HG02610 (cell line): Measurements from ENCODE around the gene ASIC2.

Experiments used
- ATAC-seq: cut with Tn5 transposase; IDR thresholded peaks from one replicate; pipeline ENCODE4 v1.9.1; 2021; ENCODE audit warnings: mild to moderate bottlenecking, moderate library complexity; ENCODE audit not compliant: unreplicated experiment

ASIC2 gene

GRCh38 chr17:33033176-33033575 lies 259.9 kb downstream of the ASIC2 start:
- ATAC-seq = no peak

- ATAC-seq = no peak
Measured at GRCh38 chr17:33028778-33029177, 264.3 kb downstream of the ASIC2 start.

DNA sequence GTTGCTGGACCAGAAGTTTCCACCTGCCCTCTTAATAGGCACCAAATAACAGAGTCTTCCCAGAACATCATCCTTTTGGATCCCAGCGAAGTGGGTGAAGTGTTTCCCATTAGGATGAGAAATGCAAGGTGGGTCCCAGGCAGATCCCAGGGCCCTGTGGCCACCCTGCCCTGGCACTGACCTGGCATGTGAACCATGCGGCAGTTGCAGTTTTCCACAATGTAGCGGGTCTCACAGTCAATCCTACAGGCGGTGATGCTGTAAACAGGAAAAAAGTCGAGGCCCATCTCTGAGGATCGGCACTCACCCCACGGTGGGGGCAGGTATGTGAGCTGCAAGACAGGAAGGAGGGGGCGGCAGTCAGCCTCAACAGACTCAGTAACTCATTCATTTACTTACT lies 265.0 kb downstream of the ASIC2 start:
- ATAC-seq = no peak

DNA sequence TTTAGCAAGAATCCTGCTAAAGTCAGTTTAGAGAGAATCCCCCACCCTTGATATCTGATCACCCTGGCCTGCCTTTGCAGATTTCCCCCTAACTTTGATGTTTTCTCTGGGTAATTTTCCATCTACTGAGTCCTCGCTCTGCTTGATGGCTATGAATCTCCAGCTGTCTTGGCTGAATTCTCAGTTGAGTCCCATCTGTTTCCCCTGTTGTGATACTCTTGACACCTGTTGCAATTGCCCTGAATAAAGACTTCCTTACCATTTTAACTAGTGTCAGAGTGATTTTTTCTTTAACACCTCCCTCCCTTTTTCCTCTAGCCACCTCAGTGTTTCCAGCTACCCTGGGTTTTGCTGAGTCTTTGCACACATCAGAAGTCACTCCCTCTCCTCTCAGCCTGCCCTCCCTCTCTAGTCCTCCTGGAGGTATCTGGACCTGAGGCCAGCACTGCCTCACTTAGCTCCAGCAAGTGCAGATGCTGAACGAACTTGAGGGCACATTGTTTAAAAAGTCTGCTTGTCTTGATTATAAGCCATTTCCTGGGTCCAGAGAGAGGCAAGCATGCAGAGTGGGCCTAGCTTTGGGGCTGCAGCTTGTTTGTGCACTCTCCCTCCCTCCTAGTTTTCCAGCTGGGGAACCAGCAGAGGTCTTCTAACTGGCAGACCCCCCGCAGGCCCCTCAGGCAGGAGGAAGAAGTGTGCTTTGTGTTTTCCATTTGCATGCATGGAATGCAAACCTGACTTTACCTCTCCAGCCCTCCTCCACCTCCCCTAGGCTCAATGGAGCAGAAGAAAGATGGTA lies 268.2 kb downstream of the ASIC2 start:
- no peak for ATAC-seq

GRCh38 chr17:33023790-33024189 lies 269.3 kb downstream of the ASIC2 start:
- no peak for ATAC-seq

DNA sequence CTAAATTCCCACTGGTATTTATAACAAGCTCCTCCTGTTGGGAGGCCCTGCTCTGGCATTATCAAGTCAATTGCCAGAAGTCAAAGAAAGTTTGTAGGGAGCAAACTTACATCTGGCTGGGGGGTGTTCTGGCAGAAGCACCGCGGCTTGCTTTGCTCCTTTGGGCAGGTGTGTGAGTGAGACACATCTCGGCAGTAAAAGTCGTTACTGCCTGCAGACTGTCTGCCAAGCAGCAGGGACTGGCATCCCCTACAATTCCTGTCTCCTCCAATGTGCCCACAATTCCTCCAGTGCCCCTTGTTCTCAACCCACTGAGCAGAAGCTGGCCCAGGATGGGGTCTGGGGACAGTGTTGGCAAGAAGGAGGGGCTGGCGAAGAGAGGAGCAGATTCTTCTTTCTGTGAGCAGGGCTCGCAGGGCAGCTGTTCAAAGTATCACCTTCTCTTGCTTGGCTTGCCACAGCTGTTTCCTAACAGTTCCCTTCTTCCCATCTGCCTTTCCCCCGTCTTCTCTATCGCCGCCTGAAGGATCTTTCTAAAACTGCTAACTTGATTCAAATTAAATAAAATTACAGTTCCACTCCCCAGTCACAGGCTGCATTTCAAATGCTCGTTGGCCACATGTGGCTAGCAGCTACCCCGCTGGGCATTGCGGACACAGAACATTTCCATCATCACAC lies 271.2 kb downstream of the ASIC2 start:
- ATAC-seq = no peak

GRCh38 chr17:33019161-33019890 lies 273.8 kb downstream of the ASIC2 start:
- ATAC-seq = no peak

DNA sequence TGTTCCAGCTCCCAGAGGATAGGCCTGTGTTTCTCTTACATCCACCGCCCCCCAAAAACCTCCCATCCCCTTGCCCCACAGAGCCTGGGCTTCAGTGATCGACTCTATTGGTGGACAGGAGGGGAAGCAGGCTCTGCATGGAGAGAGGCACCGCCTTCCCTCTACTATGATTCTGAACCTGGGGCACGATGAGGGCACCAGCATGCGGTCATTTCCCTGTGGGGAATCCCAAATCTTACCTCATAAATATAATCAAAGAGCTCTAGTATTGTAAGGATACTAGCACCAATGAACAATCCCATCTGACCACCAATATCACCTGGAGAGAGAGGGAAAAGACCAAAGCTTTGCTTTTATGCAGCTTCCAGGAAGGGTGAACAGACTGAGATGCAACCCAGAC lies 275.7 kb downstream of the ASIC2 start:
- ATAC-seq = no peak

DNA sequence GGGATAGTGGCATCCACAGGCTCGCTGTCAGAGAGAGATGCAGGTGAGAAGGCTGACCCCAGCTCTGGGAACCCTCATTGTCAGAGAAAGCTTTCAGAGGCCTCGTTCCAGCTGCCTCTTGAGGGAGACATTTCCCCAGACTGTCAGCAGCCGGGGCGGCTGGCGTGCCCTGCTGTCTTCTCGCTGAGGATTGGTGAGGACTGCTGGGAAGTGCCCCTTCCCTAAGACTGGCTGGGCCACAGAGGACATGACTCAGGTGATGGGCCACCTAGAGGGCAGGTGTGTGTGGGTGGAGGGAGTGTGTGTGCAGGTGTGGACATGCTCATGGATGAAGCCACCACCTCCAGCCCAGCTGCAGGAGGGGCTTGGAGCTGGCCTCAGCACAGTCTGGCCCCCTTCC lies 276.2 kb downstream of the ASIC2 start:
- no peak for ATAC-seq

DNA sequence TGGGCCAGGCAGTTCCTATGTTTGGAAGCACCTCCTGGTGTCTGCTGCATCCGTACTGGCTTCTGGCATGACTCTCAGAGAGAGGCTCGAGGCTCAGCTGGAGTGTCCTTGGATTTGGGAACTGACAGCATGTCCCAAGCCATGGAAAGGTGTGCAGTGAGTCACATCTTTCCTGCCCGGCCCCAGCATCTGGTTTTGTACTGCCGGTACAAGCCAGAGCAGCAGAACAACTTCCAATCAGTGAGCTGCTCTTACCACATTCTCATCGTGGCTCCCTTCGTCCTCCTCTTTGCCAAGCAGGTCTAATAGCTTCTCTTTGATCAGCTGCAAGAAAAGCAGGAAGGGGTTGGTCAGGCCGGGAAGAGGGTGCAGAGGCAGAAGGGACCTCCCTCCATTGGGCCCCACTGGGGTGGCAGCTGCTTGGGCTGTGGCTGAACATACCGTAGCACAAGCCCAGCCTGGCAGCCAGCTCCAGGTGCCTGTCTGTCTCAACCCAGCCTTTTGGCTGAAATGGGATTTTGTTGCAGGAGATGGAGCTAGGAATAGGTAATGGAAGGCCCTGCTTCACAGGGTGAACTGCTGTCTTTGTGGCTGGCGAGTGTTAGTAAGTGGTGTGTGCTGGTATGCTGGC lies 277.3 kb downstream of the ASIC2 start:
- ATAC-seq = no peak

DNA sequence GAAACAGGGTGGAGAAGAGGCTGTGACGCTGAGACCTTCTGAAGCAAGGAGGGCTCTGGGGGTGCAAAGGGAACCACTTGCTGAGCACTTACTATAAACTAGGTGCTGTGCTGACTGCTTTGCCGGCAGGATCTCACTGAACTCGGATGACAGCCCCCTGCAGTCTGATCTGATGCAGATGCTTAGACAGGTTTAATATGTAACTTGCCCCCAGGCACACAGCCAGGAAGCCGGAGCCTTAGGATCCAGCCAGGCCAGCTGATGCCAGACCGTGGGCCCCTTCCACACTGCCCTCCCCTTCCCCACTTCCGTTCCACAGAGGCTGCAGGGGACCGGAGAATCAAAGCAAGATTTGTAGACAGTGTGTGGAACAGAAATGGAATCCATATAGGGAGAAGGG lies 278.3 kb downstream of the ASIC2 start:
- ATAC-seq = no peak

- ATAC-seq = no peak
Measured at GRCh38 chr17:33013596-33014375, 279.3 kb downstream of the ASIC2 start.

DNA sequence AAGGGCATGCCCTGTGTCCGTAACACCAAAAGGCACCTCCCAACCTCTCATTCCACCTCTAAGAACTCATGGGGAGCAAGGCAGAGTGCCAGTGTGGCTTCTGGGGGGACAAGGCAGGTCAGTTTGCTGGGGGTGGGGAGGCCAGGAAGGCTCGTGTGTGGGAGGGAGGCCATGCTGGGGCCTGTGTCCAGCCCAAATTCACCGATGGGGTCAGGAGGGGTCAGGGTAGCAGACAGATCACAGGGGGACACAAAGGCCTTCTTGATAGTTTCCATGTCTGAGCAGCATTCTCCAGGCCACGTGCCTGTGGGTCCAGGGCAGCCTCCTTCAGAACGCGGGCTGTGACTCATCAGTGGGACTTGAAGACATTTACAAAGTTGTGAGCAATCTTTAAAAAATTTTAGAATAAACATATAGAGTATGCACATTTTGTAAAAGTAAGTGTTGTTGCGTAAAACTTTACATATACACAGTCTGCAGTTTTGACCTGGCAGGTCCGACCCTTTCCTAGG lies 280.5 kb downstream of the ASIC2 start:
- ATAC-seq = no peak

DNA sequence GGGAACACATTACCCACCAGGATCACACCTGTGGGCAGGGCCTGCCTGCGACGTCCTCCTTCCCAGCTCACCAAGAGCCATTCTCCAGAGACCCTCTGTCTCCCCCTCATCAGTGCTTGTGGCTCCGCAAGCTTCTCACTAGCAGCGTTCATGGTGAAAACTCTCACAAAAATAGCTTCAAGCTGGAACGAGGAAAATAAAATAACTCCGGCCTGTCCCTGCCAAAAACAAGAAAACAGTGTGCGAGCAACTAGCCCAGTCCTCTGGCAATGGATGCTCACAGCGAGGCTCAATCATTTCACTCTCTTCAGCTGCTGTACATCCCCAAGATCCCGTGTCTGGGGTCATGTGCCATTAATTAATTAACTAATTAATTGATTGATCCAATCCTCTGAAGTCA lies 283.5 kb downstream of the ASIC2 start:
- no peak for ATAC-seq

GRCh38 chr17:33007186-33007585 lies 285.9 kb downstream of the ASIC2 start:
- ATAC-seq = no peak

DNA sequence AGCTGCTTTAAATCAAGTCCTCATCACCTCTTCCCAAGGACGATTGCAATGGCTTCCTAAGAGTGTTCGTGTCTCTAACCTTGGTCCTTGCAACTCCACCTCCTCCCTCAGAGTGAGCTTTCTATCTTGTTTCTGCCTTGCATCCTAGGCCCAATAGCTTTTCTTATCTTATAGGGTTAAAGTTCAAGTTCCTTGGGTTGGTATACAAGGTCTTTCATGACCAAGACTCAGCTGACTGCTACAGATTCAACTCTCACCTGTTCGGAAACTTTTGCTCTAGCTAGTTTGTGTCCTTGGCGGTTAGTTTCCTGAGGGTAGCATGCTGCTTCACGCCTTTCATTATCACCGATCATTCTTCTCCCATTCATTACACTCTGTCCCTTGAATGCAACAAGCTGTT lies 290.8 kb downstream of the ASIC2 start:
- no peak for ATAC-seq

DNA sequence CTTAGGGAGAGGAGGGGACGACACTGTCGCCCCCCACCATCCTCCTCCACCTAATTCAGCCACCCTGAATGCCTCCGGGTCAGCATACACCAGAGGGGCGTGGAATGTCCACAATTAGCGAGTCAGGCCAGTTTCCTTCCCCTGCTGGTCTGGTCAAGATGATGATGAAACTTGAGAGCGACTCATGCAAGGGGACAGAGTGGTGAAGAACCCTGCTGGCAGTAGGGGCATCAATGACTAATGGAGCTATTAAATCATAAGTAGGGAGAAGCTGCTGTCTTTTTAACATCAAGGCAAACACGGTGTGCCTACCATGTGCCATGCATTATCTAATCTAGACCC lies 294.2 kb downstream of the ASIC2 start:
- no peak for ATAC-seq

GRCh38 chr17:32998111-32998886 lies 294.8 kb downstream of the ASIC2 start:
- no peak for ATAC-seq

- ATAC-seq = no peak
Measured at GRCh38 chr17:32995416-32996045, 297.6 kb downstream of the ASIC2 start.
